ENCODE data around the gene MMP15. TPM values are rescaled to one million over a fixed set of nuclear protein-coding genes. Genes with fewer than 3 reads are reported as not detected.

Gene MMP15
- total and polyA plus RNA-seq, 2 of the 13 experiments (the other 11 are each of a cell fraction or from before 2014, with no cell fraction given): 35.2 to 44.9 TPM

- TF ChIP-seq RFX3 (CRISPR knock-in tag; IDR thresholded peaks at IDR 0.05) (no peak), MIXL1 (CRISPR knock-in tag; IDR thresholded peaks at IDR 0.05) (no peak), NFE2 (CRISPR knock-in tag; IDR thresholded peaks at IDR 0.05) (no peak), ZBTB1 (CRISPR knock-in tag; IDR thresholded peaks at IDR 0.05; ENCODE audit: borderline replicate concordance) (peak; percentile 38; the same call in 1 of the 2 replicates), RCOR2 (CRISPR knock-in tag; IDR thresholded peaks at IDR 0.05) (no peak), NFE2L1 (CRISPR knock-in tag; IDR thresholded peaks at IDR 0.05; ENCODE audit: borderline replicate concordance) (no peak), SP140L (CRISPR knock-in tag; IDR thresholded peaks at IDR 0.05; ENCODE audit: borderline replicate concordance) (no peak), KMT2A (CRISPR knock-in tag; IDR thresholded peaks at IDR 0.05) (no peak), ARNT2 (CRISPR knock-in tag; IDR thresholded peaks at IDR 0.05; ENCODE audit: low read depth) (peak; percentile 24), SOX5 (CRISPR knock-in tag; IDR thresholded peaks at IDR 0.05; ENCODE audit: borderline replicate concordance) (no peak), ZNF317 (CRISPR knock-in tag; IDR thresholded peaks at IDR 0.05) (no peak), ZEB1 (IDR thresholded peaks at IDR 0.05; ENCODE audit: insufficient replicate concordance, low read depth) (no peak), XBP1 (CRISPR knock-in tag; IDR thresholded peaks at IDR 0.05) (no peak), ZSCAN31 (CRISPR knock-in tag; IDR thresholded peaks at IDR 0.05; ENCODE audit: low read depth) (no peak), ZFP36 (IDR thresholded peaks at IDR 0.05; ENCODE audit: borderline replicate concordance, low read depth, low read length, partially characterized antibody) (no peak), ZSCAN21 (CRISPR knock-in tag; IDR thresholded peaks at IDR 0.05; ENCODE audit: borderline replicate concordance) (peak; percentile 39; the same call in 1 of the 2 replicates), CTCF (CRISPR knock-in tag; IDR thresholded peaks at IDR 0.05) (peak; percentile 44), DZIP1 (CRISPR knock-in tag; IDR thresholded peaks at IDR 0.05) (no peak), KLF9 (CRISPR knock-in tag; IDR thresholded peaks at IDR 0.05; ENCODE audit: low read depth) (no peak), E2F5 (CRISPR knock-in tag; conservative IDR thresholded peaks at IDR 0.05) (no peak), ZNF124 (CRISPR knock-in tag; IDR thresholded peaks at IDR 0.05) (no peak)
- TF ChIP-seq, protein P1, sequence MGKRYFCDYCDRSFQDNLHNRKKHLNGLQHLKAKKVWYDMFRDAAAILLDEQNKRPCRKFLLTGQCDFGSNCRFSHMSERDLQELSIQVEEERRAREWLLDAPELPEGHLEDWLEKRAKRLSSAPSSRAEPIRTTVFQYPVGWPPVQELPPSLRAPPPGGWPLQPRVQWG (CRISPR knock-in tag; IDR thresholded peaks at IDR 0.05; ENCODE audit: borderline replicate concordance, low read depth): no peak
- TF ChIP-seq, protein P2, sequence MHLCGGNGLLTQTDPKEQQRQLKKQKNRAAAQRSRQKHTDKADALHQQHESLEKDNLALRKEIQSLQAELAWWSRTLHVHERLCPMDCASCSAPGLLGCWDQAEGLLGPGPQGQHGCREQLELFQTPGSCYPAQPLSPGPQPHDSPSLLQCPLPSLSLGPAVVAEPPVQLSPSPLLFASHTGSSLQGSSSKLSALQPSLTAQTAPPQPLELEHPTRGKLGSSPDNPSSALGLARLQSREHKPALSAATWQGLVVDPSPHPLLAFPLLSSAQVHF (CRISPR knock-in tag; IDR thresholded peaks at IDR 0.05): no peak
Observed at GRCh38 chr16:57999366-57999970, 26.1 kb upstream of the MMP15 start (continued).

Data from HepG2 (cell line).